Endothelial cell of umbilical vein (primary cell): ENCODE data around the gene KLK13. TPM values are rescaled to one million over a fixed set of nuclear protein-coding genes. Genes with fewer than 3 reads are reported as not detected.

Experiments used
- BruUV-seq: library from RNA; stranded (reverse); fragments of 400-500 nt; replicated peaks from 2 replicates; lab custom pipeline; 2021; lab: Mats Ljungman, UMichigan
- CTCF ChIA-PET: fragments of 300-600, 350-600 bp; sonication (Branson Sonifier 250); formaldehyde crosslinking; loops from one replicate; lab custom pipeline; 2021; ENCODE audit warnings: antibody characterized with exemption, inconsistent platforms; lab: Charles Lee
- POLR2A ChIA-PET: fragments of 300-600, 350-600 bp; sonication (Branson Sonifier 250); formaldehyde crosslinking; loops from one replicate; lab custom pipeline; 2021; ENCODE audit warnings: antibody characterized with exemption, inconsistent platforms; lab: Charles Lee
- DNase-seq: peaks from one replicate; pipeline ENCODE4 v3.0.0-alpha.2; 2011; ENCODE audit warnings: low read depth, low spot score
- FAIRE-seq: peaks from 2 replicates; lab custom pipeline; 2011; peaks lifted over from hg19 to GRCh38; lab: Jason Lieb, UNC
- H2AFZ ChIP-seq: 2 replicates; pipeline ENCODE4 v1.6.0; 2012; ENCODE audit warnings: low read depth, low read length, control low read depth, inconsistent platforms
- H3K27ac ChIP-seq: 2 replicates; pipeline ENCODE4 v1.5.1; 2011; ENCODE audit warnings: low read depth, mild to moderate bottlenecking, control low read depth, low read length, moderate library complexity; ENCODE audit not compliant: insufficient read depth
- H3K27me3 ChIP-seq, 2 experiments: 2 replicates each; pipeline versions ENCODE4 v1.6.0 to v1.6.1; 2011; ENCODE audit warnings: low read length in 2 of 2, mixed read lengths in 1 of 2; ENCODE audit not compliant: control insufficient read depth in 2 of 2, insufficient read depth in 2 of 2
- H3K36me3 ChIP-seq, 2 experiments: 2 replicates in 1 of 2; 3 replicates in 1 of 2; pipeline ENCODE4 v1.5.1; 2011; ENCODE audit warnings: low read length in 2 of 2, mild to moderate bottlenecking in 1 of 2, moderate library complexity in 1 of 2; ENCODE audit not compliant: control insufficient read depth in 2 of 2, insufficient read depth in 2 of 2; ENCODE audit errors: extremely low read depth in 1 of 2
- H3K4me1 ChIP-seq: 3 replicates; pipeline ENCODE4 v1.5.1; 2011; ENCODE audit warnings: mild to moderate bottlenecking, low read length; ENCODE audit not compliant: control insufficient read depth, insufficient read depth; ENCODE audit errors: extremely low read depth
- H3K4me2 ChIP-seq: 2 replicates; pipeline ENCODE4 v1.6.1; 2011; ENCODE audit warnings: low read length, control low read depth, mixed read lengths; ENCODE audit not compliant: insufficient read depth
- H3K4me3 ChIP-seq, 3 experiments: fragments of 200-600 bp in 1 of 3; sonication (generic), shearing (Covaris generic) in 1 of 3; replicated peaks in 1 of 3; 2 replicates each; pipeline ENCODE4 v1.5.1; 2011 to 2016; ENCODE audit warnings: control low read depth in 3 of 3, low read length in 3 of 3, mild to moderate bottlenecking in 2 of 3, inconsistent platforms in 1 of 3, low read depth in 1 of 3, moderate library complexity in 1 of 3; ENCODE audit not compliant: insufficient read depth in 1 of 3
- H3K79me2 ChIP-seq: 2 replicates; pipeline ENCODE4 v1.6.0; 2012; ENCODE audit warnings: low read length, inconsistent platforms; ENCODE audit not compliant: control insufficient read depth, insufficient read depth
- H3K9ac ChIP-seq: replicated peaks from 2 replicates; pipeline ENCODE3; 2011; ENCODE audit warnings: low read length, control low read depth; ENCODE audit not compliant: insufficient read depth; ENCODE audit errors: extremely low read depth
- H3K9me1 ChIP-seq: replicated peaks from 3 replicates; pipeline ENCODE4 v1.6.0; 2011; ENCODE audit warnings: mild to moderate bottlenecking, low read length; ENCODE audit not compliant: control insufficient read depth, insufficient read depth; ENCODE audit errors: extremely low read depth
- H3K9me3 ChIP-seq: replicated peaks from 2 replicates; pipeline ENCODE4 v1.5.1; 2012; ENCODE audit warnings: low read length, inconsistent platforms; ENCODE audit not compliant: control insufficient read depth, insufficient read depth
- H4K20me1 ChIP-seq: replicated peaks from 2 replicates; pipeline ENCODE3; 2011; ENCODE audit warnings: mild to moderate bottlenecking, low read length; ENCODE audit not compliant: control insufficient read depth, insufficient read depth; ENCODE audit errors: extremely low read depth
- EZH2 ChIP-seq: IDR thresholded peaks from 2 replicates; pipeline ENCODE4 v1.6.1; 2012; ENCODE audit warnings: borderline replicate concordance, low read depth, mild to moderate bottlenecking, moderate library complexity, low read length, inconsistent platforms; ENCODE audit not compliant: severe bottlenecking
- FOS ChIP-seq: IDR thresholded peaks from 2 replicates; pipeline ENCODE4 v1.6.1; 2011; ENCODE audit warnings: mild to moderate bottlenecking, low read length, moderate library complexity, borderline replicate concordance; ENCODE audit not compliant: insufficient read depth
- GATA2 ChIP-seq: IDR thresholded peaks from 2 replicates; pipeline ENCODE4 v1.7.0; 2011; ENCODE audit warnings: low read depth, mild to moderate bottlenecking, moderate library complexity, mixed read lengths, low read length; ENCODE audit not compliant: insufficient read length, insufficient read depth
- JUN ChIP-seq: IDR thresholded peaks from 2 replicates; pipeline ENCODE4 v1.6.1; 2011; ENCODE audit warnings: borderline replicate concordance, low read depth; ENCODE audit not compliant: insufficient read length, insufficient read depth
- MYC ChIP-seq: IDR thresholded peaks from one replicate; pipeline ENCODE4 v1.6.1; 2011; ENCODE audit warnings: mild to moderate bottlenecking, low read depth, low read length
- POLR2A ChIP-seq: IDR thresholded peaks from 2 replicates; pipeline ENCODE4 v1.6.1; 2012; ENCODE audit warnings: low read depth, mild to moderate bottlenecking, control low read depth, low read length
- POLR2AphosphoS5 ChIP-seq: IDR thresholded peaks from 2 replicates; pipeline ENCODE4 v1.6.1; 2012; ENCODE audit warnings: low read depth, mild to moderate bottlenecking, control low read depth, low read length, moderate library complexity; ENCODE audit not compliant: insufficient read depth
- dilution Hi-C: fragments of 300-500 bp; cut with MboI; formaldehyde crosslinking; loops from one replicate; pipeline ENCODE4 v1.15.0; 2019; ENCODE audit warnings: low sequenced_read_pairs; ENCODE audit not compliant: extremely low pct_ligation_motif_present
- intact Hi-C: fragments of 100-400 bp; cut with micrococcal nuclease; formaldehyde crosslinking; loops from one replicate; pipeline ENCODE4 v1.10.0; 2022
- polyA plus RNA-seq, 4 experiments: library from polyadenylated mRNA; depleted of rRNA in 3 of 4; stranded (reverse) in 3 of 4; unstranded in 1 of 4; fragments of >200 nt; gene quantifications; 2 replicates each; pipeline versions ENCODE4 v1.2.1 to v1.2.3, GENCODE V29; 2011 to 2012; ENCODE audit warnings: missing spikeins in 1 of 4
- total RNA-seq: library from RNA; stranded (reverse); gene quantifications from 2 replicates; pipeline ENCODE4 v1.2.3, GENCODE V29; 2021
- TF ChIP-seq, protein P1 (sequence below): IDR thresholded peaks from 2 replicates; pipeline ENCODE4 v1.6.1; 2011; ENCODE audit not compliant: insufficient read depth, insufficient read length
- TF ChIP-seq, protein P2 (sequence below), 2 donors: IDR thresholded peaks; 1 replicate in 1 of 2; 2 replicates in 1 of 2; pipeline ENCODE4 v1.5.1; 2011; ENCODE audit warnings: low read length in 2 of 2, mild to moderate bottlenecking in 2 of 2, moderate library complexity in 2 of 2, control low read depth in 1 of 2, inconsistent platforms in 1 of 2, low read depth in 1 of 2; ENCODE audit not compliant: insufficient read depth in 1 of 2; ENCODE audit errors: extremely low read depth in 1 of 2

Gene KLK13
- total and polyA plus RNA-seq, 2 donors (not counting 3 experiments of a cell fraction or from before 2014, with no cell fraction given): not detected

DNA sequence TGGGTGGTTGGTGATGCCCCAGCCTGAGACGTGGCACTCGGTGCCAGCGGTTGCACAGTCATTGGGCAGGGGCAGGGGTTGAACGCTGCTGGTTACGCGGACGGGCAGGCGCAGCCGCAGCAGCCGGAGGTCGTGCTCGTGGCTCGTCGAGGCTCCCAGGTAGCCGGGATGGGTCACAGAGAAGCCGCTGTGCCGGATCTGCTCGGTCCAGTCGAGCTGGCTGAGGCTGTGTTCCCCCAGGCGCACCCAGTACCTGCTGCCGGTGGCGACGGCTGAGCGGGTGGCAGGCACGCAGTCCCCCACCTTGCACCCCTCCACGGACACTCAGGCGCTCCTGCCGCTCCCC is 33.0 kb downstream of the KLK13 start:
- no peak for TF ChIP-seq FOS
- no peak for TF ChIP-seq EZH2
- no peak for TF ChIP-seq POLR2A
- TF ChIP-seq MYC: no peak
- TF ChIP-seq POLR2AphosphoS5: no peak
- TF ChIP-seq, protein P1, sequence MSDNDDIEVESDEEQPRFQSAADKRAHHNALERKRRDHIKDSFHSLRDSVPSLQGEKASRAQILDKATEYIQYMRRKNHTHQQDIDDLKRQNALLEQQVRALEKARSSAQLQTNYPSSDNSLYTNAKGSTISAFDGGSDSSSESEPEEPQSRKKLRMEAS: no peak
- TF ChIP-seq JUN: no peak
- TF ChIP-seq GATA2: no peak
- no peak for FAIRE-seq
- Histone ChIP-seq H3K27ac (no peak overlapping the region), H3K4me2 (no peak overlapping the region), H2AFZ (no peak overlapping the region), H3K36me3 (no peaks in the 10 kb centered on the region), H3K79me2 (no peaks in the 10 kb centered on the region), H4K20me1 (no peaks in the 10 kb centered on the region), H3K27me3 (no peaks in the 10 kb centered on the region), H3K4me1 (no peaks in the 10 kb centered on the region), H3K4me3 (no peak overlapping the region), H3K9me3 (no peaks in the 10 kb centered on the region), H3K9me1 (no peaks in the 10 kb centered on the region), H3K9ac (no peak overlapping the region)
- dilution Hi-C loops (no loop called here), intact Hi-C loops (no loop called here)
- BruUV-seq: no TSS peak
- ChIA-PET CTCF (no interaction called here), POLR2A (no interaction called here)
- no peak for DNase-seq

- H3K9me3 ChIP-seq: no peaks in the 10 kb centered on the region
- dilution Hi-C loops (no loop called here), intact Hi-C loops (no loop called here)
- DNase-seq (no peak), FAIRE-seq (no peak)
- H3K4me2 ChIP-seq: no peak overlapping the region
- no peaks in the 10 kb centered on the region for H3K36me3 ChIP-seq
- no peak overlapping the region for H3K9ac ChIP-seq
- H3K27me3 ChIP-seq: no peaks in the 10 kb centered on the region
- no peak overlapping the region for H2AFZ ChIP-seq
- TF ChIP-seq POLR2AphosphoS5 (no peak), FOS (no peak), EZH2 (no peak), MYC (no peak), GATA2 (no peak), POLR2A (no peak), JUN (no peak)
- TF ChIP-seq, protein P2, sequence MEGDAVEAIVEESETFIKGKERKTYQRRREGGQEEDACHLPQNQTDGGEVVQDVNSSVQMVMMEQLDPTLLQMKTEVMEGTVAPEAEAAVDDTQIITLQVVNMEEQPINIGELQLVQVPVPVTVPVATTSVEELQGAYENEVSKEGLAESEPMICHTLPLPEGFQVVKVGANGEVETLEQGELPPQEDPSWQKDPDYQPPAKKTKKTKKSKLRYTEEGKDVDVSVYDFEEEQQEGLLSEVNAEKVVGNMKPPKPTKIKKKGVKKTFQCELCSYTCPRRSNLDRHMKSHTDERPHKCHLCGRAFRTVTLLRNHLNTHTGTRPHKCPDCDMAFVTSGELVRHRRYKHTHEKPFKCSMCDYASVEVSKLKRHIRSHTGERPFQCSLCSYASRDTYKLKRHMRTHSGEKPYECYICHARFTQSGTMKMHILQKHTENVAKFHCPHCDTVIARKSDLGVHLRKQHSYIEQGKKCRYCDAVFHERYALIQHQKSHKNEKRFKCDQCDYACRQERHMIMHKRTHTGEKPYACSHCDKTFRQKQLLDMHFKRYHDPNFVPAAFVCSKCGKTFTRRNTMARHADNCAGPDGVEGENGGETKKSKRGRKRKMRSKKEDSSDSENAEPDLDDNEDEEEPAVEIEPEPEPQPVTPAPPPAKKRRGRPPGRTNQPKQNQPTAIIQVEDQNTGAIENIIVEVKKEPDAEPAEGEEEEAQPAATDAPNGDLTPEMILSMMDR (IDR thresholded peaks at IDR 0.05; ENCODE audit: extremely low read depth in 1 of 2, insufficient read depth in 1 of 2, low read depth in 1 of 2, low read length in 2 of 2): no peak
- TF ChIP-seq, protein P1: no peak
- no peaks in the 10 kb centered on the region for H3K4me1 ChIP-seq
- no peaks in the 10 kb centered on the region for H3K9me1 ChIP-seq
- no peaks in the 10 kb centered on the region for H3K79me2 ChIP-seq
- H3K27ac ChIP-seq: no peak overlapping the region
- no TSS peak for BruUV-seq
- H3K4me3 ChIP-seq: no peak overlapping the region
- ChIA-PET POLR2A (no interaction called here), CTCF (no interaction called here)
- H4K20me1 ChIP-seq: no peaks in the 10 kb centered on the region
Measured at GRCh38 chr19:51031220-51031879, 33.5 kb downstream of the KLK13 start.
